Measurements from ENCODE around the gene LYL1. TPM values are rescaled to one million over a fixed set of nuclear protein-coding genes. Genes with fewer than 3 reads are reported as not detected.

Gene LYL1
- total and polyA plus RNA-seq, 2 of the 13 experiments (the other 11 are each of a cell fraction or from before 2014, with no cell fraction given), result 0.75 to 0.92 TPM

DNA sequence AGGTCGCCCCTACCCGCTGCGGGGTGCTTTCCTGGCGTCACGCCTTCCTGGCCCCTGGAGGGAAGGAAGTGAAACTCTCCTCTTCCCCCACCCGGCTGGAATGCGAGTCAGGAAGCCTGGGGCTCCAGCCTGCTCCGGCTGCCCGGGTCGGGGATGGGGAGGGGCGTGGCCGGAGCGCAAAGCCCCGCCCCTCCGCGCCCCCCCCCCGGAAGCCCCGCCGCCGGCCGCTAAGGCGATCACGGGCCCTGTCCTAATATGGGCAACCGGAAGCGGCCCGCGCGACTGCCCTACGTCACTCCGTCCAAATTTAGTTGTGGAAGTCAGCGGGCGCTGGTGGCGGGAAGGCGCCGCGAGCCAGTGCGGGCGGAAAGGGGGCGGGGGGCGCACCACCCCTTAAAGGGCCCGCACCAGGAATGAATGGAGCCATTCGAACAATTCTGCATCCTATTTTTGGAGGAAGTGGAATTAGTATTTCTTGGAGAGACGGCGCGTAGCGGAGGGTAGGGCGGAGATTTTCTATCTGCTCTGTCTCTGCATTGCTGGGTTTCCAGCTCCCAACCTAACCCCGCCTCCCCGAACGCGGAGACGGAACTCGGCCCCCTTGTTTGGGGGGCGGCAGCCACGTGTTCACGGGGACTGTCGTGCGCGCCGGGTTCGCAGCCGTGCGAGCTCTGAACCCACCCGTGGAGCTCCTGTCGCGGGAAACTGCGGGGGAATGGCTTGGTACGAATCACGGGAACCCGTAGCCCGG, 49.1 kb upstream of the LYL1 start (continued):
- TF ChIP-seq FOXA1 (IDR thresholded peaks at IDR 0.05) (no peak), FOXA1 (CRISPR knock-in tag; IDR thresholded peaks at IDR 0.05) (no peak), FOXM1 (CRISPR knock-in tag; IDR thresholded peaks at IDR 0.05) (no peak), TBP (CRISPR knock-in tag; IDR thresholded peaks at IDR 0.05) (no peak), KLF12 (CRISPR knock-in tag; IDR thresholded peaks at IDR 0.05; ENCODE audit: borderline replicate concordance) (peak; percentile 60; the same call in 1 of the 2 replicates), ZNF468 (CRISPR knock-in tag; IDR thresholded peaks at IDR 0.05) (no peak), ZBTB8A (CRISPR knock-in tag; IDR thresholded peaks at IDR 0.05; ENCODE audit: borderline replicate concordance, low read depth) (no peak), PAX8 (CRISPR knock-in tag; IDR thresholded peaks at IDR 0.05; ENCODE audit: borderline replicate concordance) (no peak), MEIS1 (CRISPR knock-in tag; IDR thresholded peaks at IDR 0.05; ENCODE audit: borderline replicate concordance) (peak; percentile 78), SALL2 (CRISPR knock-in tag; IDR thresholded peaks at IDR 0.05) (peak; percentile 38; the same call in 1 of the 2 replicates), U2AF2 (IDR thresholded peaks at IDR 0.05; ENCODE audit: low read depth, low read length) (no peak), FOSL1 (CRISPR knock-in tag; IDR thresholded peaks at IDR 0.05; ENCODE audit: borderline replicate concordance) (no peak)
- TF ChIP-seq, protein P1, sequence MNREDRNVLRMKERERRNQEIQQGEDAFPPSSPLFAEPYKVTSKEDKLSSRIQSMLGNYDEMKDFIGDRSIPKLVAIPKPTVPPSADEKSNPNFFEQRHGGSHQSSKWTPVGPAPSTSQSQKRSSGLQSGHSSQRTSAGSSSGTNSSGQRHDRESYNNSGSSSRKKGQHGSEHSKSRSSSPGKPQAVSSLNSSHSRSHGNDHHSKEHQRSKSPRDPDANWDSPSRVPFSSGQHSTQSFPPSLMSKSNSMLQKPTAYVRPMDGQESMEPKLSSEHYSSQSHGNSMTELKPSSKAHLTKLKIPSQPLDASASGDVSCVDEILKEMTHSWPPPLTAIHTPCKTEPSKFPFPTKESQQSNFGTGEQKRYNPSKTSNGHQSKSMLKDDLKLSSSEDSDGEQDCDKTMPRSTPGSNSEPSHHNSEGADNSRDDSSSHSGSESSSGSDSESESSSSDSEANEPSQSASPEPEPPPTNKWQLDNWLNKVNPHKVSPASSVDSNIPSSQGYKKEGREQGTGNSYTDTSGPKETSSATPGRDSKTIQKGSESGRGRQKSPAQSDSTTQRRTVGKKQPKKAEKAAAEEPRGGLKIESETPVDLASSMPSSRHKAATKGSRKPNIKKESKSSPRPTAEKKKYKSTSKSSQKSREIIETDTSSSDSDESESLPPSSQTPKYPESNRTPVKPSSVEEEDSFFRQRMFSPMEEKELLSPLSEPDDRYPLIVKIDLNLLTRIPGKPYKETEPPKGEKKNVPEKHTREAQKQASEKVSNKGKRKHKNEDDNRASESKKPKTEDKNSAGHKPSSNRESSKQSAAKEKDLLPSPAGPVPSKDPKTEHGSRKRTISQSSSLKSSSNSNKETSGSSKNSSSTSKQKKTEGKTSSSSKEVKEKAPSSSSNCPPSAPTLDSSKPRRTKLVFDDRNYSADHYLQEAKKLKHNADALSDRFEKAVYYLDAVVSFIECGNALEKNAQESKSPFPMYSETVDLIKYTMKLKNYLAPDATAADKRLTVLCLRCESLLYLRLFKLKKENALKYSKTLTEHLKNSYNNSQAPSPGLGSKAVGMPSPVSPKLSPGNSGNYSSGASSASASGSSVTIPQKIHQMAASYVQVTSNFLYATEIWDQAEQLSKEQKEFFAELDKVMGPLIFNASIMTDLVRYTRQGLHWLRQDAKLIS (CRISPR knock-in tag; IDR thresholded peaks at IDR 0.05), result peak; percentile 78; the same call in 1 of the 2 replicates
- TF ChIP-seq, protein P2, sequence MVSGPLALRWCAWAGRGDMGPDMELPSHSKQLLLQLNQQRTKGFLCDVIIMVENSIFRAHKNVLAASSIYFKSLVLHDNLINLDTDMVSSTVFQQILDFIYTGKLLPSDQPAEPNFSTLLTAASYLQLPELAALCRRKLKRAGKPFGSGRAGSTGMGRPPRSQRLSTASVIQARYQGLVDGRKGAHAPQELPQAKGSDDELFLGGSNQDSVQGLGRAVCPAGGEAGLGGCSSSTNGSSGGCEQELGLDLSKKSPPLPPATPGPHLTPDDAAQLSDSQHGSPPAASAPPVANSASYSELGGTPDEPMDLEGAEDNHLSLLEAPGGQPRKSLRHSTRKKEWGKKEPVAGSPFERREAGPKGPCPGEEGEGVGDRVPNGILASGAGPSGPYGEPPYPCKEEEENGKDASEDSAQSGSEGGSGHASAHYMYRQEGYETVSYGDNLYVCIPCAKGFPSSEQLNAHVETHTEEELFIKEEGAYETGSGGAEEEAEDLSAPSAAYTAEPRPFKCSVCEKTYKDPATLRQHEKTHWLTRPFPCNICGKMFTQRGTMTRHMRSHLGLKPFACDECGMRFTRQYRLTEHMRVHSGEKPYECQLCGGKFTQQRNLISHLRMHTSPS (CRISPR knock-in tag; IDR thresholded peaks at IDR 0.05; ENCODE audit: low read depth), result no peak
- TF ChIP-seq, protein P3, sequence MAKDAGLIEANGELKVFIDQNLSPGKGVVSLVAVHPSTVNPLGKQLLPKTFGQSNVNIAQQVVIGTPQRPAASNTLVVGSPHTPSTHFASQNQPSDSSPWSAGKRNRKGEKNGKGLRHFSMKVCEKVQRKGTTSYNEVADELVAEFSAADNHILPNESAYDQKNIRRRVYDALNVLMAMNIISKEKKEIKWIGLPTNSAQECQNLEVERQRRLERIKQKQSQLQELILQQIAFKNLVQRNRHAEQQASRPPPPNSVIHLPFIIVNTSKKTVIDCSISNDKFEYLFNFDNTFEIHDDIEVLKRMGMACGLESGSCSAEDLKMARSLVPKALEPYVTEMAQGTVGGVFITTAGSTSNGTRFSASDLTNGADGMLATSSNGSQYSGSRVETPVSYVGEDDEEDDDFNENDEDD (CRISPR knock-in tag; IDR thresholded peaks at IDR 0.05; ENCODE audit: borderline replicate concordance), result peak; percentile 95
- TF ChIP-seq, protein P4, sequence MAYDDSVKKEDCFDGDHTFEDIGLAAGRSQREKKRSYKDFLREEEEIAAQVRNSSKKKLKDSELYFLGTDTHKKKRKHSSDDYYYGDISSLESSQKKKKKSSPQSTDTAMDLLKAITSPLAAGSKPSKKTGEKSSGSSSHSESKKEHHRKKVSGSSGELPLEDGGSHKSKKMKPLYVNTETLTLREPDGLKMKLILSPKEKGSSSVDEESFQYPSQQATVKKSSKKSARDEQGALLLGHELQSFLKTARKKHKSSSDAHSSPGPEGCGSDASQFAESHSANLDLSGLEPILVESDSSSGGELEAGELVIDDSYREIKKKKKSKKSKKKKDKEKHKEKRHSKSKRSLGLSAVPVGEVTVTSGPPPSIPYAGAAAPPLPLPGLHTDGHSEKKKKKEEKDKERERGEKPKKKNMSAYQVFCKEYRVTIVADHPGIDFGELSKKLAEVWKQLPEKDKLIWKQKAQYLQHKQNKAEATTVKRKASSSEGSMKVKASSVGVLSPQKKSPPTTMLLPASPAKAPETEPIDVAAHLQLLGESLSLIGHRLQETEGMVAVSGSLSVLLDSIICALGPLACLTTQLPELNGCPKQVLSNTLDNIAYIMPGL (CRISPR knock-in tag; IDR thresholded peaks at IDR 0.05; ENCODE audit: borderline replicate concordance in 1 of 2, low read depth in 1 of 2), result peak; percentile 5 to 80; a peak in 3 of 4 replicates
- TF ChIP-seq, protein P5, sequence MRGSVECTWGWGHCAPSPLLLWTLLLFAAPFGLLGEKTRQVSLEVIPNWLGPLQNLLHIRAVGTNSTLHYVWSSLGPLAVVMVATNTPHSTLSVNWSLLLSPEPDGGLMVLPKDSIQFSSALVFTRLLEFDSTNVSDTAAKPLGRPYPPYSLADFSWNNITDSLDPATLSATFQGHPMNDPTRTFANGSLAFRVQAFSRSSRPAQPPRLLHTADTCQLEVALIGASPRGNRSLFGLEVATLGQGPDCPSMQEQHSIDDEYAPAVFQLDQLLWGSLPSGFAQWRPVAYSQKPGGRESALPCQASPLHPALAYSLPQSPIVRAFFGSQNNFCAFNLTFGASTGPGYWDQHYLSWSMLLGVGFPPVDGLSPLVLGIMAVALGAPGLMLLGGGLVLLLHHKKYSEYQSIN (CRISPR knock-in tag; IDR thresholded peaks at IDR 0.05; ENCODE audit: borderline replicate concordance), result no peak
